DMS153 (cell line): ENCODE data around the gene GCC1.

ENCODE experiments used
- DNase-seq: peaks from one replicate; lab custom pipeline; 2025; lab: John Stamatoyannopoulos, UW

The GCC1 gene

GRCh38 chr7:127536394-127536691, 49.1 kb downstream of the GCC1 start:
- DNase-seq = no peak

GRCh38 chr7:127535546-127536393, 49.6 kb downstream of the GCC1 start:
- DNase-seq = no peak

- DNase-seq = no peak
Observed at GRCh38 chr7:127534636-127535035, 50.8 kb downstream of the GCC1 start.

- DNase-seq = no peak
Observed at GRCh38 chr7:127532736-127533135, 52.7 kb downstream of the GCC1 start.

- DNase-seq = no peak
Observed at GRCh38 chr7:127532151-127532550, 53.2 kb downstream of the GCC1 start.
